B cell (primary cell): ENCODE data around the gene NR1D1. TPM values are rescaled to one million over a fixed set of nuclear protein-coding genes. Genes with fewer than 3 reads are reported as not detected.
A peak's percentile ranks its signal among the peaks of the same experiment; 100 is the strongest.

ENCODE experiments used
- ATAC-seq: fragments of 200-7000 bp; cut with Tn5 transposase; one replicate; pipeline ENCODE4 v1.10.0; 2021; ENCODE audit warnings: low read depth, mild to moderate bottlenecking, moderate number of reproducible peaks, moderate library complexity
- CTCF ChIA-PET: fragments of 350-600 bp; sonication (Branson Sonifier 250); formaldehyde crosslinking; loops from one replicate; lab custom pipeline; 2021; ENCODE audit warnings: antibody characterized with exemption, inconsistent platforms; lab: Charles Lee
- POLR2A ChIA-PET: fragments of 350-600 bp; sonication (Branson Sonifier 250); formaldehyde crosslinking; loops from one replicate; lab custom pipeline; 2021; ENCODE audit warnings: antibody characterized with exemption; lab: Charles Lee
- DNase-seq: peaks from one replicate; pipeline ENCODE4 v3.0.0; 2013
- H2AFZ ChIP-seq: 2 replicates; pipeline ENCODE4 v1.6.1; 2012; ENCODE audit warnings: mild to moderate bottlenecking, low read depth, low read length; ENCODE audit not compliant: insufficient read depth, poor library complexity, severe bottlenecking
- H3K27ac ChIP-seq, 2 donors: 1 replicate in 1 of 2; 2 replicates in 1 of 2; pipeline ENCODE4 v1.5.1; 2012 to 2013; ENCODE audit warnings: low read length in 2 of 2, mild to moderate bottlenecking in 2 of 2, moderate library complexity in 1 of 2
- H3K27me3 ChIP-seq, 4 experiments: fragments of 200-600 bp in 1 of 4; sonication (generic) in 1 of 4; replicated peaks in 1 of 4; 1 replicate in 2 of 4; 2 replicates in 2 of 4; pipeline versions ENCODE4 v1.6.1 to v1.7.0; 2013 to 2016; ENCODE audit warnings: low read length in 3 of 4, mild to moderate bottlenecking in 2 of 4, mixed read lengths in 1 of 4, moderate library complexity in 1 of 4; ENCODE audit not compliant: insufficient read depth in 4 of 4, control insufficient read depth in 3 of 4; ENCODE audit errors: control extremely low read depth in 1 of 4
- H3K36me3 ChIP-seq, 2 experiments: replicated peaks in 1 of 2; 1 replicate in 1 of 2; 2 replicates in 1 of 2; pipeline versions ENCODE4 v1.6.1 to v1.7.1; 2013; ENCODE audit warnings: low read length in 1 of 2; ENCODE audit not compliant: insufficient read depth in 2 of 2, control insufficient read depth in 1 of 2; ENCODE audit errors: control extremely low read depth in 1 of 2, extremely low read depth in 1 of 2
- H3K4me1 ChIP-seq, 2 donors: fragments of 200-600 bp in 1 of 2; sonication (generic) in 1 of 2; 1 replicate in 1 of 2; 2 replicates in 1 of 2; pipeline versions ENCODE4 v1.5.1 to v1.6.1; 2013 to 2017; ENCODE audit warnings: low read length in 2 of 2; ENCODE audit not compliant: control insufficient read depth in 2 of 2, insufficient read depth in 2 of 2
- H3K4me2 ChIP-seq: replicated peaks from 2 replicates; pipeline ENCODE3; 2012; ENCODE audit warnings: mild to moderate bottlenecking, low read depth, low read length; ENCODE audit not compliant: poor library complexity, severe bottlenecking
- H3K4me3 ChIP-seq, 5 experiments: fragments of 200-600 bp in 1 of 5; sonication (generic) in 1 of 5; 1 replicate in 3 of 5; 2 replicates in 2 of 5; pipeline versions ENCODE4 v1.5.1 to v1.7.0; 2011 to 2016; ENCODE audit warnings: low read length in 4 of 5, mild to moderate bottlenecking in 4 of 5, low read depth in 2 of 5, control low read depth in 1 of 5, moderate library complexity in 1 of 5; ENCODE audit not compliant: insufficient read depth in 1 of 5; ENCODE audit errors: control extremely low read depth in 1 of 5, extremely low read depth in 1 of 5
- H3K79me2 ChIP-seq: fragments of 200-600 bp; sonication (generic); one replicate; pipeline ENCODE4 v1.6.0; 2016; ENCODE audit warnings: low read length; ENCODE audit not compliant: control insufficient read depth, insufficient read depth
- H3K9ac ChIP-seq: fragments of 200-600 bp; sonication (generic); 2 replicates; pipeline ENCODE4 v1.6.1; 2017; ENCODE audit warnings: mild to moderate bottlenecking, low read length, moderate library complexity
- H3K9me3 ChIP-seq, 3 donors: one replicate each; pipeline versions ENCODE4 v1.6.1 to v1.7.1; 2013; ENCODE audit warnings: low read length in 2 of 3; ENCODE audit not compliant: control insufficient read depth in 2 of 3, insufficient read depth in 1 of 3; ENCODE audit errors: control extremely low read depth in 1 of 3
- H4K20me1 ChIP-seq: 2 replicates; pipeline ENCODE4 v1.6.0; 2012; ENCODE audit warnings: mild to moderate bottlenecking, low read length; ENCODE audit not compliant: insufficient read depth, control insufficient read depth, poor library complexity, severe bottlenecking
- H3K27ac Mint-ChIP-seq: one replicate; pipeline ENCODE4 v1.8.0; 2021; ENCODE audit warnings: mixed read lengths
- H3K27me3 Mint-ChIP-seq: one replicate; pipeline ENCODE4 v1.8.0; 2021; ENCODE audit warnings: mixed read lengths
- H3K4me1 Mint-ChIP-seq: one replicate; pipeline ENCODE4 v1.8.0; 2021; ENCODE audit warnings: mixed read lengths
- H3K4me3 Mint-ChIP-seq: one replicate; pipeline ENCODE4 v1.8.0; 2021; ENCODE audit warnings: mixed read lengths
- H3K9me3 Mint-ChIP-seq: one replicate; pipeline ENCODE4 v1.8.0; 2022; ENCODE audit warnings: mixed read lengths; ENCODE audit not compliant: insufficient read depth
- EZH2 ChIP-seq: IDR thresholded peaks from 2 replicates; pipeline ENCODE4 v1.6.1; 2012; ENCODE audit warnings: borderline replicate concordance, low read depth, mild to moderate bottlenecking, moderate library complexity, low read length; ENCODE audit not compliant: insufficient read depth, poor library complexity, severe bottlenecking
- WGBS: methylation state at CpG from one replicate; pipeline ENCODE4 v1.1.5; 2013; ENCODE audit warnings: missing lambda C conversion rate; ENCODE audit not compliant: insufficient coverage; 5-methylcytosine and 5-hydroxymethylcytosine counted together
- intact Hi-C: fragments of 100-400 bp; cut with micrococcal nuclease; formaldehyde crosslinking; loops from one replicate; pipeline ENCODE4 v1.10.0; 2022
- polyA plus RNA-seq: library from polyadenylated mRNA; depleted of rRNA; stranded (reverse); fragments of >200 nt; gene quantifications from 2 replicates; pipeline ENCODE4 v1.2.3, GENCODE V29; 2012
- total RNA-seq, 2 donors: library from RNA; stranded (reverse); fragments of 120-200 nt in 1 of 2; gene quantifications; 1 replicate in 1 of 2; 2 replicates in 1 of 2; pipeline versions ENCODE4 v1.2.3 to v1.2.4, GENCODE V29; 2013 to 2022
- TF ChIP-seq, protein P1 (sequence below): fragments of 200-600 bp; IDR thresholded peaks from one replicate; pipeline ENCODE4 v1.8.0; 2022; ENCODE audit warnings: antibody characterized with exemption, mild to moderate bottlenecking

The NR1D1 gene
- total and polyA plus RNA-seq, 2 donors (not counting 1 experiment from before 2014, with no cell fraction given), result 6.7 to 7.7 TPM

DNA sequence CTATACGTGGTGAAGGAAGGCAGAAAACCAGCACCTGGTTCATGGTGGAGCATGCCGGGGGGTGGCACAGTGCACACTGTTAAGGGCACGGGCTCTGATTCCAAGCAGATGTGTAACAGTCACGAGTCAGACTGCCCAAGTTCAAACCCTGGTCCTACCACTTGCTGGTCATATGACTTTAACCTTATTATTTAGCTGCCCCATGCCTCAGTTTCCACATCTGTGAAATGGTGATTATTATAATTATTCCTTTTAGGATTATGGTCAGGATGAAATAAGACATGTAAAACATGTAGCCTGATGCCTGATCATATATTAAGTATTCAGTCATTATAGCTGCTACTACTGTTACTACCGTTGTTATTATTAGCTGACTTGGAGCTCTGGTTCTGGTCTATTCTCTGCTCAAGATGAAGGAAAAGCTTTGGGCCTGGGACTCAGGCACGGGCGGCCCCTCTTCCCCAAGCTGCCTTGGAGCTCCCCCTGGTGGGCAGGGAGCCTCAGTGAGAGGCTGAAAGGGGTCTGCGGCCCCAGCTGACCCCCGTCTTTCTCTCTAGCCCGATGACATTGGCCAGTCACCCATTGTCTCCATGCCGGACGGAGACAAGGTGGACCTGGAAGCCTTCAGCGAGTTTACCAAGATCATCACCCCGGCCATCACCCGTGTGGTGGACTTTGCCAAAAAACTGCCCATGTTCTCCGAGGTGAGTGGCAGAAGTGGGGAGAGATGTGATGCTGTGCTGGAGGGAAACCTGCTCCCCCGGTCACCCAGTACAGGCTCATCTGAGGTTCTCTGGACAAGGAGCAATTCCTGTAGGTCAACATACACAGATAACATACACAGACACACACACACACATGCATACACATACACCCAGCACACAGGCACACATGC lies 14.0 kb downstream of the NR1D1 start:
- Histone ChIP-seq H3K9me3 (no peaks in the 10 kb centered on the region), H3K9ac (no peak overlapping the region), H3K36me3 (peaks cover 7 to 33% of the 10 kb centered on the region in 2 experiments), H4K20me1 (no peaks in the 10 kb centered on the region), H3K27ac (no peak overlapping the region), H2AFZ (no peak overlapping the region), H3K79me2 (peaks cover 3% of the 10 kb centered on the region), H3K27me3 (no peaks in the 10 kb centered on the region), H3K4me3 (no peak overlapping the region), H3K4me2 (no peak overlapping the region), H3K4me1 (no peaks in the 10 kb centered on the region)
- Mint-ChIP-seq H3K4me3 (no peak overlapping the region), H3K27me3 (no peaks in the 10 kb centered on the region), H3K27ac (no peak overlapping the region), H3K9me3 (no peaks in the 10 kb centered on the region), H3K4me1 (peaks cover 3% of the 10 kb centered on the region)
- intact Hi-C loops, result loop anchor here (1.0 kb wide), 5 partner anchors 24 to 73 kb away; partner anchors contain the start of gene THRA
- ChIA-PET POLR2A (interaction anchor here (0.6 to 1.1 kb wide), 4 partner anchors 11 to 25 kb away, joined by 3 read pairs; no protein-coding TSS in a partner anchor), CTCF (interaction anchor here (0.7 to 8.0 kb wide), 32 partner anchors 10 to 187 kb away, joined by 3 to 85 read pairs (median 6); partner anchors contain the start of genes CASC3, CSF3, MED24 and NR1D1)
- DNase-seq, result peak; percentile 72
- TF ChIP-seq, protein P1, sequence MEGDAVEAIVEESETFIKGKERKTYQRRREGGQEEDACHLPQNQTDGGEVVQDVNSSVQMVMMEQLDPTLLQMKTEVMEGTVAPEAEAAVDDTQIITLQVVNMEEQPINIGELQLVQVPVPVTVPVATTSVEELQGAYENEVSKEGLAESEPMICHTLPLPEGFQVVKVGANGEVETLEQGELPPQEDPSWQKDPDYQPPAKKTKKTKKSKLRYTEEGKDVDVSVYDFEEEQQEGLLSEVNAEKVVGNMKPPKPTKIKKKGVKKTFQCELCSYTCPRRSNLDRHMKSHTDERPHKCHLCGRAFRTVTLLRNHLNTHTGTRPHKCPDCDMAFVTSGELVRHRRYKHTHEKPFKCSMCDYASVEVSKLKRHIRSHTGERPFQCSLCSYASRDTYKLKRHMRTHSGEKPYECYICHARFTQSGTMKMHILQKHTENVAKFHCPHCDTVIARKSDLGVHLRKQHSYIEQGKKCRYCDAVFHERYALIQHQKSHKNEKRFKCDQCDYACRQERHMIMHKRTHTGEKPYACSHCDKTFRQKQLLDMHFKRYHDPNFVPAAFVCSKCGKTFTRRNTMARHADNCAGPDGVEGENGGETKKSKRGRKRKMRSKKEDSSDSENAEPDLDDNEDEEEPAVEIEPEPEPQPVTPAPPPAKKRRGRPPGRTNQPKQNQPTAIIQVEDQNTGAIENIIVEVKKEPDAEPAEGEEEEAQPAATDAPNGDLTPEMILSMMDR, result peak; percentile 85
- no peak for TF ChIP-seq EZH2
- peak; percentile 78 for ATAC-seq
- WGBS, result 68% methylated on average over 13 of the region's 17 CpGs
